RKO (cell line): ENCODE data around the gene DERL3.

Source experiments
- DNase-seq: peaks from one replicate; pipeline ENCODE4 v3.0.0-alpha.2; 2016; ENCODE audit warnings: low spot score

DERL3 gene

DNA sequence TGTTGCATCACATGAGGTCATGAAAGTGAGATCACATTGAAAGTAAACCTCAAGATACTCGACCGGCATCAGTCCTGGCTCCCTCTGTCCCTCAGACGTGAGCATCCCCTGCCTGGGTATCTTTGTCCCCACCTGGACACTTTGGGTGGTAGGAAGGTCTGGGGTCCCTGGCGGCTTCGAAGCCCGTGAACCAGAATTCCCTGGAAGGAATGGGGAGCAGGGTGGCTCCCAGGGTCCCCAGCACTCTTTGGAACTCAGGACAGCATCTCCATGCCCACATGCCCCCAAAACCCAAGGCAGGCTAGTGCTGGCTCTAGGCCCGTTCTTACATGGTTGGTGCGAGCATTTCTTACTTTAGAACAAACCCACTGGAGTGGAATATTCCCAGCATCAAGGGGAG, 7.5 kb downstream of the DERL3 start:
- no peak for DNase-seq

DNA sequence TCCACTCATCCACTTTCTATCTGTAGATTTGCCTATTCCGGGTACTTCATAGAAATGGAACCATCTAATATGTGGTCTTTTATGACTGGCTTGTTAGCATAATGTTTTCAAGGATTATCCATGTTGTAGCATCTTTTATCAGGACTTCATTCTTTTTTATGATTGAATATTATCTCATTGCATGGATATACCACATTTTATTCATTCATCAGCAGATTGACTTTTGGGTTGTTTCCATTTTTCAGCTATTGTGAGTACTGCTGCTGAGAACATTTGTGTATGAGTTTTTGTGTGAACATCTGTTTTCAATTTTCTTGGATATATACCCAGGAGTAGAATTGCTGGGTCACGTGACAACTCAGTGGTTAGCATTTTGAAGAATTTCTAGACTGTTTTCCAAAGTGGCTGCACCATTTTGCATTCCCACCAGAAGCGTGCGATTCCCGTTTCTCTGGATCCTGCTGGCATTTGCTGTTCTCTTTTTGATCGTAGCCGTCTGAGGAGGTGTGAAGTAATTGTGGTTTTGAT, 8.9 kb downstream of the DERL3 start:
- DNase-seq = no peak

DNA sequence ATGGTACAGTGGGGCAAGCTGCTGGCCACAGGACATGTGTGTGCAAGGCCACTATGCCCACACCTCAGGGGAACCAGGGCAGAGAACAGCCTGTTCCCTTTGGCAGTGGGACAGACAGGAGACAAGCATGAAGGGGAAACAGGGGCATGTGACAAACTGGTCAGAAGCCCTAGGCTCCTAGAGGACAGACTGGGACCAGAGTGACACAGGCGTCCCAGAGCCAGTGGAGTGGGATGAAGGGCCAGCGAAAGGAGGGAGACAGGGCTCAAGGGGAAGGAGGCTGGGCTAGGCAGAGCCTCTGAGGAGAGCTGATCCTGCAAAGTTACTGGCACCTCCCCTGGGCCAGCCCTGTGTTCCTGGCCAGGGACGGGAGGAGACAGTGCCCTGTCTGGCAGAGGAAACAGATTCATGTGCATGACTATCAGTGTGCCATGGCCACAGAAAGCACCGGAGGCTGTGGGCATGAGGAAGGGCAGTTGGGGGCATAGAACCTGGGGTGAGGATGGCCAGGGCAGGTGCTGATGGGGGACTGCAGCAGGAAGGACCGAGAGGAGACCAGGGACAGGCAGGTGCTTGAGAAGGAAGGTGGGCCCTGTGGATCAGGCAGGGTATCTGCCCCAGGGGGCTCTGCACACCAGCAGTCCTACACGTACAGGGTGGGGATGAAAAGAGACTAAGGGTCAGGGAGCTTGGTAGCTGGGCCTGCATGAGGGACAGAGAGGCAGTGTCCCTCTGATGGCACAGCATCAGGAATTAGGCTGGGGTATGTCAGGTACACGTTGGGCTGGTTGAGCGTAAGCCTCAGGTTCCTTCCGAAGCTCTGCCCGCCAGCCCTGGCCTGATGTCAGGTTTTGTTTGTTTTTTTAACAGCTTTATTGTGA, 9.8 kb downstream of the DERL3 start:
- DNase-seq = no peak

DNA sequence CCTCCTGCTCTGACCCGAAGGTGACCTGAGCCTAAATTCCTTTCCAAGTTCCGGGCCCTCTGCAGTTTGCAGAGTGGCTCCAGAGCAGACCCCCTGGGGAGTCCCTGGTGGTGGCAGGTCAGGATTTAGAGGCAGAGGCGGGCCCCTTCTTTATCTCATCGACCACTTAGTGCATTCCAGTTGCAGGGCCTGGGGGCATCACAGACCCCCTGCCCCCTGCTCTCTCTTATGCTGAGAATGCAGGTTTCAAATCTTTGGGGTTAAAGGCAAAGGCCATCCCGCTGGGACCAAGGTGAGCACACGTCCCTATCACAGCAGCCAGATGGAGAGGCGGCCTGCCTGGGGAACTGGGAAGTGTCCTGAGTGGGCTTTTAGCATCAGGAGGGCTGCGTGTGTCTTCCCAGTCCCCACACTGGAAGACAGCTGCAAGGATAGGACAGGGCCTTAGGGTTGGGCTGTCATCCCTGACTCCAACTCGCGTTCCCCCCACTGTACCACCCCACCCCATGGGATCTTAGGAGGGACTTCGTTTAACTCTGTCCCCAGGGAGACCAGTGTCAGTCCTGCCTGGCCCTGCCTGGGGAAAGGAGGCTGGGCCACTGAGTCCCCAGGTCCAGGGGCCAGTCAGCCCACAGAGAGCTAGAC, 11.3 kb downstream of the DERL3 start:
- no peak for DNase-seq

DNA sequence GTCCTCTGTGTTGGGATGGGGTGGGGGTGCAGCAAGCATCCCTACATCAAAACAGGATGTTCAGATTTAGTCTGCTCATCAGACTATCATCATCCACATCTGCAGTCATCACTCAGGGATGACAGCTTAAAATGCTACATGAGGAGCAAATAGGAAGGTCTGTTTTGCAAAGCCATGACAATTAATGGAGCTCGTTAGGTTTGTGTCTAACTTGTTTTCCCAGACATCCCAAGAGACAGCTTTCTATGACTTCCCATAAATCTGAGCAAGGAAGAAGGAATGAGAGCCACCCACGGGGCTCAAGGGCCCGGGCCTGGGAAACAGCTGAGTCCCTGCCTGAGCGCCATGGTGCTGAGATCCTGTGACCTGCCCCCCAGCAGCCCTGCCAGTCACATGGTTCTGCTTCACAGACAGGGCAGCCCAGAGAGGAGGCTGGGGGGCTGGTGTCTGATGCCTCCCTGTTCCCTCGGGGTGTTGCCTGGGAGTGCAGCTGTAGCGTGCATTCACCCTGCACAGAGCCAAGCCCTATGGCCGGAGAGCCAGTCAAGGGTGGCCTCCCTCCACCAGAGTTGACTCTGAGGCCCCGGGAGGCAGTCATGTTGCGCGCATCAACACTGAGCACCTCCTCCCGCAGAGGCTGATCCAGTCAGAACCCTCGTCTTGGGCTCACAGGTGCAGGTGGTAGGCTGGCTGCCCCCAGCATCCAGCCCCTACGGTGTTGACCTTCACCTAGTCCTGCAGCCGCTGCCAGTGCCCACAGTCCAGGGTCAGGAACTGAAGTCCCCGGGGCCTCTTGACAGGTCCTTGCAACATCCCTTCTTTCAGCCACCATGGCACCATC, 12.1 kb downstream of the DERL3 start:
- DNase-seq = no peak

DNA sequence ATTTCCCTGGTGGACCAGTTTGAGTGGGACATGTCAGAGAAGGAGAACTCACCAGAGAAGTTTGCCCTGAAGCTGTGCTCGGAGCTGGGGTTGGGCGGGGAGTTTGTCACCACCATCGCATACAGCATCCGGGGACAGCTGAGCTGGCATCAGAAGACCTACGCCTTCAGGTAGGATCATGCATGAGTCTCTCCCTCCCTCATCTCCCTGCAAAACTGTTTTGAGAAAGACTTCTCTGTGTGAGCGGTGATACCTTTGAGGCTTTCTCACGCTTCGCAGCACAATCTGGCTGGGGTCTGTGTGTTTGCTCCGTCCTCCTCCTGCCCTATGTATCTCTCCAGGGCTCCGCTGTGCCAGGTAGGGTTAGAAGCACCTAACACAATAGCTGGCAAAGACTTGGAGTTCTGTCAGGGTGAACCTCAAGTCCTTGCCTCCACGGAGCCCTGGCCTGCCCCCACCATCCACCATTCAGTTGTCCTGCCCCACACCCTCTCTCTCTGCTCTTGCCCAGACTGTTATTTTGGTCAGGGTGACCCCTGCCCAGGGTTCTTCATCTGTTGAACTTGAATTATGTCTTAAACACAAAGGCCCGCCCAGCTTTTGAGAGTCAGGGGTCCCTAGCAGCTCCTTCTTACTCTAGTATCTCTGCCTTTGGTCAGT, 13.4 kb downstream of the DERL3 start:
- DNase-seq = no peak

DNA sequence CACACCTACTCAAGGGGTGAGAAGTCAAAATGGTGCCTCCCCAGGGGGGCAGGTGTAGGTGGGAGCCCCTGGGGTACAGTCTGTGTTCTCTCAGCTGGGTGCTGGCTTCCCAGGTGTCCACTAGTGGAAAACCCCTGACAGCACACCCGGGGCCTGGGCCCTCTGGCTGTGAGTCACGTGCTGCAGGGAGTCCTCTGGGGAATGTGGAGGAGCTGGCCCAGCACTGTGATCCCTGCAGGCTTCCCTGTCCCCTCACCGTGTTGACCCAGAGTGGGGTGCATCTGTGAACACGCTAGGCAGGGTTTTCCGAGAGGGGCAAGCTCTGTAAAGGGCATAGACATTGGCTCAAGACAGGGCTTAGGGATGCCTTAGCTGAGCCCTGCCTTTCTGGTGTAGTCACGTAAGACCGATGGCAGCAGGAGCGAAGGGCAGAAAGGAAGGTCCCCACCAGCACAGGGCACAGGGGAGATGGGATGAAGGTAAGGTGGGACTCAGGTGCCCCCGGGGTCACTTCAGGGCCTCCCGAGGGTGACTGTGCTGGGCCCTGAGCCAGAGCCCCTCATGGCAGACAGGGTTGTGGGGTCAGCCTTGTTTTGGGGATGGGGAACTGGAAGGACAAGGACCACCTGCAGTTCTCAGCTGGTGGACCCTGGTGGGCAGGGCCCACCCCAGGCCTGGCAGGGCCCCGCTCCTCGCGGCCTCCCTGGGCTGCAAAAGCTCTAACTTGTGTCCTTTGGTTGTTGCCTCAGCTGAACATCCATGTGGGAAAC, 14.1 kb downstream of the DERL3 start:
- no peak for DNase-seq

DNA sequence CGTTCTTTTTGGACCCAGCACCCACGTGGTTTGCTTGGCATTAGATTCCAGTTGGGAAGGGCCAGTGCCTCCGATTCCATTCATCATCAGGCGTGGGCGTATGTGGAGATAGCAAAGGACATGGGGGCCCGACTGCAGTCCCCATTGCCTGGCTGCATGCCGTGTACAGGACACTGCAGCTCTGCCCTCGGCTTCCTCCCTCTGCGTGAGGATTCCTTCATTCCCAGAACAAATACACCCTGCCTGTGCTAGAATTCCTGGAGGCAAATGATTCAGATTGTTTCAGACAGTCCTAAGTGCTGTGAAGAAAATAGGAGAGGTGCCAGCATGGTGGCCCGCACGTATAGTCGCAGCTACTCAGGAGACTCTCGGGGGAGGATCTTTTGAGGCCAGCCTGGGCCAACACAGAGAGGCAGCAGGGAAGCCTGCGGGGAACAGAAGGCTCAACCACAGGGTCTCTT, 15.4 kb downstream of the DERL3 start:
- no peak for DNase-seq

DNA sequence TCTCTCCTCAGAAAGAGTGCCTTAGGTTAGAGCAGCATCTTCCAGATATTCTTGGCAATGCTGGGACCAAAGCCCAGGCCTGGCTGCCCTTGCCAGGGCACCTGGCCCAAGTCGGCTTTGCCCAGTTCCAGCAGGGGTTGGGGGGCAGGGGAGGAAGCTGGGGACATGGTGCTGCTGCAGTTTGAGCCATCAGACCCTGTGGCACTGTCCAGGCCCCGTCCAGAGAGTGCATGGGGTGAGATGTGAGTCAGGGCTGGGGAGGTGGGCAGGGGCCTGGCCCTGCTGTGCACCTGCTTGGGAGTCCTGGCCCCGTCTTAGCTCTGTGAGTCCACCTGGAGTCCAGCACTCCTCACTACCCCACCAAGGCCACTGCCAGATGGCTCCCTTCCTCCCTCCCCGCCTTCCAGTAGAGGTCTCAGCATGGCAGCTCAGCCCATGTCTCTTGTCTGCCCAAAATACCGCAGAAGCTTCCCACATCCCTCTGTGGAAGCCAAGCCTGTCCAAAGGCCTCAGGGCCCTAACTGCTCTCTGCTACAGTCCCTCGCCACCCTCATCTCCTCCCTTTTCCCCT, 16.6 kb downstream of the DERL3 start:
- no peak for DNase-seq

DNA sequence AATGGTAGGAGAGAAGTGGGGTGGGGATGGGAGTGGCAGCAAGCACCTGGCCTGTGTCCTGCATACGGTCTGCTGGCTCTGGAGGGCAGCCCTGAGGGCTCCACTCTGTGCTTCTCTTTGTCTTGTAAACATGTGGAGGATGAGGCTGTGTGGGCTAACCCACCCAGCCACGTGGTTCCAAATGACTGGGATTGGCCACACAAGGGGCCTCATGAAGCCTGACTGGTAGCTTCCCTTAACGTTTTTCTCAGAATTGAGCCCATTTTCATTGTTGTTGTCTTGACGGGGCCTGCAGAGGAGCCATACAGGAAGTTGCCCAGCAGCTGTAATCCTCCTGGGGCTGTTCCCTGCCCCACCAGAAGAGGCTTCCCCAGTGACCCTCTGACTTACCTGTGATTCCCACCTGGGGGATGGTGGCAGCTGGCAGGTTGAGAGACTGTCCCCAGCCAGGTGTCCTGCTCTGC, 18.0 kb downstream of the DERL3 start:
- no peak for DNase-seq

DNA sequence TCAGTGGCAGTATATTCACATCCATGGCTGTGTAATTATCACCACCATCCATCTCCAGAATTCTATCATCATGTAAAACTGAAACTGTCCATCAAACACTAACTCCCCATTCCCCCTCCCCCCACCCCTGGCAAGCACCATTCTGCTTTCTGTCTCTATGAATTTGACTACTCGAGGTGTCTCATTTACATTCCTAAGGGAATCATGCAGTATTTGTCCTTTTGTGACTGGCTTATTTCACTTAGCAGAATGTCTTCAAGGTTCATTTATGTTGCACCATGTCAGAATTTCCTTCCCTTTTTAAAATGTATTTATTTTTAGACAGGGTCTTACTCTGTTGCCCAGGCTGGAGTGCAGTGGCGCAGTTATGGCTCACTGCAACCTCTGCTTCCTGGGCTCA, 20.3 kb downstream of the DERL3 start:
- DNase-seq = no peak

DNA sequence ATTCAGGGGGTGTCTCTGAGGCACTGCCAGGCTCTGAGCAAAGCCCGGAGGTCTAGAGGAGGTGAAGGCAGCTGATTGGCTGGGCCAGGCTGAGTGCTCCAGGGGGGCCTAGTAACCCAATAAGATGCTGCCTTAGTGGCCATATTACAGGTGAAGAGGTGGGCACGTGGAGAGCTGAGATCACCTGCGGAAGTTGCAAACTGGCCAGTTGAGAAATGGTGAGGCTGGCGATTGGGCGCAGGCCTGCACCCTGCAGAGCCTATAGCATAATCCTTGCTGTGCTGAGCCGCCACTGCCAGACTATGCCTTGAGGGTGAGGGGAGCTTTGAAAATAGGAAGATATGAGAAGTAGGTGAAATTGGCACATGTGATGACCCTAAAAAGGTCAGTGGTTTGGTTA, 21.7 kb downstream of the DERL3 start:
- DNase-seq = no peak

DNA sequence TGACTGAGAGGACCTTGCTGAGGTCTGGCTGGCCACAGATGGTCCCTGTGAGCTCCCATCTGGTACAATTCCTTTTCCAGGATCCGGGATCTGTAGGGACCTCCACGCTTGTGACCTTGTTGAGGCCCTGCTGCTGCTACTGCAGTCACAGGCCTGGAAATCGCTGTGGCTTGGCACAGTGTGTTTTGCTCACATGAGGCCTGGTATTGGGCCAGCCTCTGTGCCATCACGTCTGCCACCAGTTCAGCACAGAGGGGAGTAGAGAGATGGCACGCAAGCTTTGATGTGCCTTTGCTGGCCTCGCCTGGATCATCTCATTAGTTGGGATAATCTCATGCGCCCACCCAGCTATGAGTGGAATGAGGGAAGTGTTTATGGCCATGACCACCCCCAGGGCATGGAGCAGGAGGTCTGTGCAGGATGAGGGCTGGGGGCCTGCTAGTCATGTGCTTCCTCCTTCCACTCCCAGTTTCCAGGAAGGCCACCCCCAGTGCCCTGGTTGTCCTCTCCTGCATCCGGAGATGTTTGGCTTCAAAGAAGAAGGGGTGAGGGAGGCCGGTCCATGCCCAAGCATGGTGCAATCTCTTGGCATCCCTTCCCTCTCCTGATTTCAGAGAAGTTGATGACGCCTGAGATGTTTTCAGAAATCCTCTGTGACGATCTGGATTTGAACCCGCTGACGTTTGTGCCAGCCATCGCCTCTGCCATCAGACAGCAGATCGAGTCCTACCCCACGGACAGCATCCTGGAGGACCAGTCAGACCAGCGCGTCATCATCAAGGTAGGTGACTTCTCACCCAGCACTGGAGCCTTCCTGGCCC, 22.4 kb downstream of the DERL3 start:
- no peak for DNase-seq

DNA sequence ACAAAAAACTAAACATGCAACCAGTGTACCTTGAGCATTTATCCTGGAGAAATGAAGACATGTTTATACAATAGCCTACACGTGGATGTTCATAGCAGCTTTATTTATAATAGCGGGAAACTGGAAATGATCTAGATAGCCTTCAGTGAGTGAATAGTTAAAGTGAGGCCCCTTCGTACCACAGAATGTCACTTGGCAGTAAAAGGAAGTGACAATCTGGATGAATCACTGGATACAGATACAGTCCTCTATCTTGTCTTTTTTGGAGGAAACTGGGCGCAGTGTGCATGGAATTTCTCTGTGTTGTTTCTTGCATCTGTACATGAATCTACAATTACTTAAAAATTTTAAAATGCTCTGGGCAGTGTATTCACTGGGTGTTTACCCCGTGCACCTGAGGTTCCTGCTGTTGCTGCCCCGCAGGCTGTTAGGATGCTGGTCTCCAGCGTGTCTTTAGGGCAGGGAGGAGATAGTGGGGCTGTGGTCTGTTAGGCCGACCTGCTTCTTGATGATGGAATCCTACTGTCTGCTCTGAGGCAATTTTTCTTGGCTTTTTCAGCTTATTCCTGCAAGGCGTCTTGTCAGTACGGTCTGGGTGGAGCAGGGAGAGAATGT, 23.2 kb downstream of the DERL3 start:
- DNase-seq = no peak

DNA sequence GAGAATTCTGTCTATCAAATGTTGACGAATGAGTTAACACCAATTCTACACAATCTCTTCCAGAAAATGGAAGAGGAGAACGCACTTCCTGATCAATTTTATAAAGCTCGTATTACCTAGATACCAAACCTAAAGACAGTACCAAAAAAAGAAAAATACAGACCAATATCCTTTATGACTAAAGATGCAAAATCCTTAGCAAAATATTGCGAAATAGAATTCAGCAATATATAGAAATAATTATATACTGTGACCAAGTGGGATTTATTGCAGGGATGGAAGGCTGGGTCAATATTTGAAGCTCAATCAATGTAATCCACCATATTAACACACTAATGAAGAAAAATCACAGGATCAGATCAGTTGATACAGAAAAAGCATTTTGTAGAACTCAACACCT, 26.4 kb downstream of the DERL3 start:
- DNase-seq = no peak

DNA sequence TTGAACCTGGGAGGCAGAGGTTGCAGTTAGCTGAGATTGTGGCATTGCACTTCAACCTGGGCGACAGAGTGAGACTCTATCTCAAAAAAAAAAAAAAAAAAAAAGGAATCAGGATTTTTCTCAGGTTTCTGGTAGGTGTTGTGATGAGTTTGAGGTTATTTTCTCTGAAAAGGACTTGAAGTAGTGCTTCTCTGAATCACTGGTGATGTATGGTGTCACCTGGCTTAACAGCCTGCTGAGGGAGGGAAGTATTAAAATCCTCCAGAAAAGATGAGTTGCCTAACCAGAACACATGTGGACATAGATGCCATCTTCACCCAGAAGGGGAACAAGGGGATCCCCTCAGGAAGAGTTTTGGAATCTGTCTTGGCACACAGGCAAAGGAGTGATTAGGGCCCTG, 32.0 kb downstream of the DERL3 start:
- no peak for DNase-seq

DNA sequence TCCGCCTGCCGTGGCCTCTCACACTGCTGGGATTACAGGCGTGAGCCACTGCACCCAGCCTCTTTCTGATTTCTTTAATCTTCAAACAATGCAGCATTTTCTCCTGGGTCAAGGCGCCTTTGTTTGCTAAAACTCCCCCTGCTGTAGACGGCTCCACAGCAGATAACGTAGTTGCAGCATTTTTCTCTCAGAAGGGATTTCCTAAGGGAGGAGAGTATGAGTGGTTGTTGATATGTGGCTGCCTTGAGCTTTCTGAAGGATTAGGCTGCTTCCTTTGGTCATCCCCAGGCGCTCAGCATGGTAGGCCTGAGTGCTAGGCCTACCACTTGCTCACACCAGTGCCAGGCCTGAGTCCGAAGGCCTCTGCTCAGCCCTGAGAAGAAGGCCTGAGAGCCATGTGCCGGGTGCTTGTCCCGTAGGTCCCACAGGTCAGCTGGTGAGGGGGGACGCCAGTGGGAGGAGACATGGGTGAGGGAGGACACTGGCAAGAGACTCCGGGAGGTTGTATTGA, 34.0 kb downstream of the DERL3 start:
- no peak for DNase-seq

DNA sequence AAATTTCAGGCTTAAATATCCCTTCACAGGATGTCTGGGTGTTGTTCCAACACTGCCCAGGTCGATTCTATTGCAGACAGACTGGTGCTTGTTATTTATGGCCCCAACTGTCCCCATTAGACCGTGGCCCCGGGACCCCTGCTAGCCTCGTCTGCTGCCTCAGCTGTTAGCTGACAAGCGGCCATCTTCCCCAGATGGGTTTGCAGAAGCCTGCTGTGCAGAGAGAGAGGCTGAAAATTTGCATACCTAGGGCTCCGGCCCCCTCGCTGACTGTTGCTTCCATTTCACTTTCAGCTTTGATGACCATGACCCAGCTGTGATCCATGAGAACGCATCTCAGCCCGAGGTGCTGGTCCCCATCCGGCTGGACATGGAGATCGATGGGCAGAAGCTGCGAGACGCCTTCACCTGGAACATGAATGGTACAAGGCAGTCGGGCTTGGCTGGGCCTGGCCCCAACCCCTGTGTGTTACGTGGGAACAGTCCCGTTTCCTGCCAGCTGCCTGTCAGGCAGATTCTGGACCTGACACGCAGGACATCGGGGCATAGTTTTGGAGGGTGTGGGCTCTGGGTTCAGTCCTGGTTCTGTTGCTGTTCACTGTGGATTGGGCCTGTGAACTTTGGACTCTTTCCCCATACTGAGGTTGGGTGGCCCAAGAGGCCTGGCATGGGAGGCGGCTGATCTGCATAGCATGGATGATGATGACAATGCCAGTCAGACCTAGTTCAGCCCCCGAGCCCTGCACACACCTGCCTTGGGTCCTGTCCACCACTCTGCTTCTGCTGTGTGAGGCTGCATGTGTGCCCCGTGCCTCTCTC, 35.6 kb downstream of the DERL3 start:
- no peak for DNase-seq
